Stimulated activated CD4-positive, alpha-beta T cell treated with anti-CD3 and anti-CD28 coated beads, TNF-alpha, amount 100 ng/mL, for 24 hours (primary cell): ENCODE measurements around the gene SMAD3.

Source experiments
- DNase-seq, 3 experiments: peaks; one replicate each; pipeline ENCODE4 v3.0.0-alpha.2; 2020; ENCODE audit warnings: low read depth in 3 of 3

The SMAD3 gene

GRCh38 chr15:67036775-67037555 is 28.4 kb upstream of the SMAD3 start:
- no peak for DNase-seq

GRCh38 chr15:67037694-67038093 is 27.7 kb upstream of the SMAD3 start:
- no peak for DNase-seq

- DNase-seq, result no peak
Observed at GRCh38 chr15:67038736-67039135, 26.7 kb upstream of the SMAD3 start.

- DNase-seq, result no peak
Observed at GRCh38 chr15:67039384-67040075, 25.9 kb upstream of the SMAD3 start.

GRCh38 chr15:67040277-67040676 is 25.1 kb upstream of the SMAD3 start:
- DNase-seq, result no peak

- DNase-seq, result no peak
Observed at GRCh38 chr15:67042551-67043142, 22.8 kb upstream of the SMAD3 start.

- no peak for DNase-seq
Observed at GRCh38 chr15:67043939-67044771, 21.2 kb upstream of the SMAD3 start.

- no peak for DNase-seq
Observed at GRCh38 chr15:67047149-67047661, 18.2 kb upstream of the SMAD3 start.

GRCh38 chr15:67048281-67049279 is 16.8 kb upstream of the SMAD3 start:
- no peak for DNase-seq

GRCh38 chr15:67049351-67050044 is 15.9 kb upstream of the SMAD3 start:
- no peak for DNase-seq

- DNase-seq, result no peak
Observed at GRCh38 chr15:67050062-67050461, 15.3 kb upstream of the SMAD3 start.

GRCh38 chr15:67050522-67051087 is 14.8 kb upstream of the SMAD3 start:
- no peak for DNase-seq

GRCh38 chr15:67051088-67052045 is 14.0 kb upstream of the SMAD3 start:
- no peak for DNase-seq

- no peak for DNase-seq
Observed at GRCh38 chr15:67054676-67055075, 10.7 kb upstream of the SMAD3 start.

GRCh38 chr15:67059127-67059553 is 6.3 kb upstream of the SMAD3 start:
- no peak for DNase-seq

GRCh38 chr15:67061811-67062368 is 3.5 kb upstream of the SMAD3 start:
- no peak for DNase-seq

- no peak for DNase-seq
Observed at GRCh38 chr15:67062369-67062985, 2.9 kb upstream of the SMAD3 start.
